K562 (cell line): ENCODE data around the gene OSCP1. TPM values are rescaled to one million over a fixed set of nuclear protein-coding genes. Genes with fewer than 3 reads are reported as not detected.
A peak's percentile ranks its signal among the peaks of the same experiment; 100 is the strongest.

Experiments
- ARID1B ChIP-seq: fragments of 450-650 bp; IDR thresholded peaks from 2 replicates; pipeline ENCODE4 v1.6.1; 2016; ENCODE audit warnings: antibody characterized with exemption, mild to moderate bottlenecking, inconsistent platforms
- ATF1 ChIP-seq, 2 experiments: fragments of 450-650 bp in 1 of 2; IDR thresholded peaks; 2 replicates each; pipeline ENCODE4 v1.6.1; 2016; ENCODE audit warnings: missing compliant biosample characterization in 1 of 2, missing genetic modification characterization in 1 of 2
- CCAR2 ChIP-seq: fragments of 200-400 bp; formaldehyde crosslinking; IDR thresholded peaks from 2 replicates; pipeline ENCODE4 v1.6.1; 2017; ENCODE audit warnings: mild to moderate bottlenecking, low read depth, low read length
- CREM ChIP-seq: IDR thresholded peaks from 2 replicates; pipeline ENCODE4 v1.6.1; 2014; ENCODE audit warnings: antibody characterized with exemption, low read depth
- DPF2 ChIP-seq: fragments of 450-650 bp; IDR thresholded peaks from 2 replicates; pipeline ENCODE4 v1.6.1; 2016
- HMG20B ChIP-seq: fragments of 250-450 bp; sonication (Bioruptor Pico); IDR thresholded peaks from 2 replicates; pipeline ENCODE4 v1.5.0; 2021; ENCODE audit warnings: mild to moderate bottlenecking
- KAT8 ChIP-seq: fragments of 450-650 bp; IDR thresholded peaks from 2 replicates; pipeline ENCODE4 v1.6.1; 2016; ENCODE audit warnings: low read depth, mild to moderate bottlenecking
- MAZ ChIP-seq, 2 experiments: fragments of 450-650 bp in 1 of 2; sonication (generic) in 1 of 2; formaldehyde crosslinking; IDR thresholded peaks in 1 of 2; conservative IDR thresholded peaks in 1 of 2; 2 replicates each; pipeline versions ENCODE4 v1.4.0 to v1.5.0; 2020; ENCODE audit warnings: mild to moderate bottlenecking in 1 of 2, missing genetic modification reagents in 1 of 2
- PCBP2 ChIP-seq: fragments of 200-400 bp; formaldehyde crosslinking; IDR thresholded peaks from 2 replicates; pipeline ENCODE4 v1.6.1; 2018; ENCODE audit warnings: low read length, low read depth, mild to moderate bottlenecking, moderate library complexity; ENCODE audit not compliant: poor library complexity, severe bottlenecking
- PTBP1 ChIP-seq: fragments of 200-400 bp; formaldehyde crosslinking; IDR thresholded peaks from 2 replicates; pipeline ENCODE4 v1.6.1; 2017; ENCODE audit warnings: low read depth, low read length
- PTTG1 ChIP-seq: fragments of 450-650 bp; IDR thresholded peaks from 2 replicates; pipeline ENCODE4 v1.6.1; 2016; ENCODE audit warnings: low read depth, mild to moderate bottlenecking, missing genetic modification characterization, missing compliant biosample characterization
- SMAD1 ChIP-seq: fragments of 150-350 bp; IDR thresholded peaks from 2 replicates; pipeline ENCODE4 v1.6.1; 2014; ENCODE audit warnings: low read length, low read depth; ENCODE audit not compliant: partially characterized antibody
- SMARCE1 ChIP-seq: fragments of 450-650 bp; IDR thresholded peaks from 2 replicates; pipeline ENCODE4 v1.7.1; 2016; ENCODE audit warnings: mild to moderate bottlenecking
- TBL1XR1 ChIP-seq, 2 experiments: IDR thresholded peaks; 2 replicates each; pipeline ENCODE4 v1.6.1; 2012; ENCODE audit warnings: improper control_type of control experiment in 2 of 2, low read length in 2 of 2, mild to moderate bottlenecking in 1 of 2
- TBP ChIP-seq: optimal IDR thresholded peaks from 2 replicates; pipeline ENCODE3; 2011; ENCODE audit warnings: low read depth, low read length, improper control_type of control experiment
- TCF3 ChIP-seq: sonication (generic); formaldehyde crosslinking; IDR thresholded peaks from 2 replicates; pipeline ENCODE4 v1.4.0; 2020; ENCODE audit warnings: mild to moderate bottlenecking, missing genetic modification reagents
- ZEB2 ChIP-seq: fragments of 450-650 bp; IDR thresholded peaks from 2 replicates; pipeline ENCODE4 v1.6.1; 2016
- polyA plus RNA-seq, 8 experiments: library from polyadenylated mRNA; depleted of rRNA in 4 of 8; stranded (reverse) in 5 of 8; unstranded in 3 of 8; fragments of >200 nt; fragmentation: Nextera tagmentation in 2 of 8; fragmentation: Illumina TruSeq in 1 of 8; extraction: Ambion mirVana in 2 of 8; extraction: Trizol in 1 of 8; gene quantifications; 2 replicates each; pipeline versions ENCODE4 v1.2.1 to v1.2.3, GENCODE V29; 2011 to 2014; ENCODE audit warnings: inconsistent platforms in 1 of 8, missing spikeins in 1 of 8
- total RNA-seq, 7 experiments: library from RNA; depleted of rRNA in 6 of 7; stranded (reverse); fragments of >200 nt in 6 of 7; fragmentation: Illumina TruSeq in 2 of 7; extraction: Trizol in 2 of 7; gene quantifications; 2 replicates each; pipeline versions ENCODE4 v1.2.1 to v1.2.3, GENCODE V29; 2011 to 2021; ENCODE audit warnings: low replicate concordance in 1 of 7
- TF ChIP-seq, protein P1 (sequence below), 2 experiments: fragments of 450-650 bp; IDR thresholded peaks; 2 replicates each; pipeline ENCODE4 v1.6.1; 2016
- TF ChIP-seq, protein P2 (sequence below): fragments of 450-650 bp; conservative IDR thresholded peaks from 2 replicates; pipeline ENCODE4 v1.6.1; 2016; ENCODE audit warnings: missing genetic modification characterization, low read depth, mild to moderate bottlenecking, control low read depth, missing compliant biosample characterization
- TF ChIP-seq, protein P3 (sequence below): fragments of 450-650 bp; IDR thresholded peaks from 2 replicates; pipeline ENCODE4 v1.6.1; 2017; ENCODE audit warnings: antibody characterized with exemption, mild to moderate bottlenecking

The OSCP1 gene
- total and polyA plus RNA-seq, 9 of the 15 experiments (the other 6 are each of a cell fraction or from before 2014, with no cell fraction given), result 0.15 to 0.40 (median 0.33) TPM; not detected in 5

DNA sequence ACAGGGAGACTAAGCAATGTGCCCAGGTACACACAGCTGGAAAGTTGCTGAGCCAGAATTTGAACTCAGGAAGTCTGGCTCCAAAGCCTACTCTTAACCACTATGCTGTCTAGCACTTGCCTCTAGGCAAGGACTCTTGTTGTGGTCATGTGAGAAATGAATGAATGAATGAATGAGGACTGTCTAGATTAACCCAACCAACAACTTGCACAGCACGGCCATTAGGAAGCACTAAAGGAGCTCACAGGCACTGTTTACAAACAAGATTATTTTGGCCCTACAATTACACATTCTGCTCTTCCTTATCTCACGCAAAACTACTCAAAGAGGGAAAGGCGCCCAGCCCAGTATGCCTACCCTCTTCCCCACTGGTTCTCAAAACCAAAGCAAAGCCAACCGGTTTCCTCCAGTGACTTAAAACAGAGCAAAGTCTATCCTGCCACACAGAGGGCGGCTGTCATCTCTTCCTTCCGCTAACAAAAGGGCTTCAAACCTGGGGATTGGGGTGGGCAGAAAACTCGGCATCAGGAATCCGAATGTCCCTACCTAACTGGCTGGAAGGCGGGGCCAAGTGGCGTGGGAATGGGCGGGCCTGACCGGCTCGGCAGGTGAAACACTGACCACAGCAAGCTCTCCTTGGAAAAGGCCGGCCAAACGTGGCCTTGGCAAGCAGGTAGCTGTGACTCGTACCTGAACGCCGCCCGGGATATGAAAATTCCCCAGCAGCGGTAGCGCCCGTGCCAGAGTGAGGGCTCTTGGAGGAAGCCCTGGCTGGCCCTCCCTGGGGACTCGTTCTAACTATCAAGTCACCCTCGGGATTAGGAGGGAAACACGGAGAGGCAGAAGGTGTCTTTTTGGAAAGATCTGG lies 65.5 kb downstream of the OSCP1 start (continued):
- peak; percentile 35; the same call in 1 of the 2 replicates for TF ChIP-seq CREM
- TF ChIP-seq, protein P1, sequence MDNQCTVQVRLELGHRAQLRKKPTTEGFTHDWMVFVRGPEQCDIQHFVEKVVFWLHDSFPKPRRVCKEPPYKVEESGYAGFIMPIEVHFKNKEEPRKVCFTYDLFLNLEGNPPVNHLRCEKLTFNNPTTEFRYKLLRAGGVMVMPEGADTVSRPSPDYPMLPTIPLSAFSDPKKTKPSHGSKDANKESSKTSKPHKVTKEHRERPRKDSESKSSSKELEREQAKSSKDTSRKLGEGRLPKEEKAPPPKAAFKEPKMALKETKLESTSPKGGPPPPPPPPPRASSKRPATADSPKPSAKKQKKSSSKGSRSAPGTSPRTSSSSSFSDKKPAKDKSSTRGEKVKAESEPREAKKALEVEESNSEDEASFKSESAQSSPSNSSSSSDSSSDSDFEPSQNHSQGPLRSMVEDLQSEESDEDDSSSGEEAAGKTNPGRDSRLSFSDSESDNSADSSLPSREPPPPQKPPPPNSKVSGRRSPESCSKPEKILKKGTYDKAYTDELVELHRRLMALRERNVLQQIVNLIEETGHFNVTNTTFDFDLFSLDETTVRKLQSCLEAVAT (IDR thresholded peaks at IDR 0.05), result peak; percentile 16 to 75; a peak in 1 of 4 replicates
- TF ChIP-seq PTBP1, result no peak
- no peak for TF ChIP-seq ARID1B
- TF ChIP-seq TCF3, result 0 out of 2 replicates have a peak, but pooled peaks have one; percentile 5
- no peak for TF ChIP-seq SMARCE1
- TF ChIP-seq, protein P2, sequence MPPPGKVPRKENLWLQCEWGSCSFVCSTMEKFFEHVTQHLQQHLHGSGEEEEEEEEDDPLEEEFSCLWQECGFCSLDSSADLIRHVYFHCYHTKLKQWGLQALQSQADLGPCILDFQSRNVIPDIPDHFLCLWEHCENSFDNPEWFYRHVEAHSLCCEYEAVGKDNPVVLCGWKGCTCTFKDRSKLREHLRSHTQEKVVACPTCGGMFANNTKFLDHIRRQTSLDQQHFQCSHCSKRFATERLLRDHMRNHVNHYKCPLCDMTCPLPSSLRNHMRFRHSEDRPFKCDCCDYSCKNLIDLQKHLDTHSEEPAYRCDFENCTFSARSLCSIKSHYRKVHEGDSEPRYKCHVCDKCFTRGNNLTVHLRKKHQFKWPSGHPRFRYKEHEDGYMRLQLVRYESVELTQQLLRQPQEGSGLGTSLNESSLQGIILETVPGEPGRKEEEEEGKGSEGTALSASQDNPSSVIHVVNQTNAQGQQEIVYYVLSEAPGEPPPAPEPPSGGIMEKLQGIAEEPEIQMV (tag), result no peak
- TF ChIP-seq MAZ (CRISPR knock-in tag; conservative IDR thresholded peaks at IDR 0.05 in 1 of 2, IDR thresholded peaks at IDR 0.05 in 1 of 2), result peak in 1 of 2 experiments; percentile 10; a peak in 1 of 4 replicates
- 0 out of 4 replicates have a peak, but pooled peaks of 1 of the 2 experiments have one; percentile 11 for TF ChIP-seq TBL1XR1 (IDR thresholded peaks at IDR 0.05; ENCODE audit: low read length in 2 of 2)
- no peak for TF ChIP-seq HMG20B (CRISPR knock-in tag)
- TF ChIP-seq PCBP2, result no peak
- TF ChIP-seq ATF1 (CRISPR knock-in tag; IDR thresholded peaks at IDR 0.05), result no peak
- TF ChIP-seq ATF1 (tag; IDR thresholded peaks at IDR 0.05), result no peak
- no peak for TF ChIP-seq KAT8
- peak; percentile 98 for TF ChIP-seq TBP
- no peak for TF ChIP-seq PTTG1 (tag)
- no peak; the same call in 1 of the 2 replicates for TF ChIP-seq ZEB2
- TF ChIP-seq, protein P3, sequence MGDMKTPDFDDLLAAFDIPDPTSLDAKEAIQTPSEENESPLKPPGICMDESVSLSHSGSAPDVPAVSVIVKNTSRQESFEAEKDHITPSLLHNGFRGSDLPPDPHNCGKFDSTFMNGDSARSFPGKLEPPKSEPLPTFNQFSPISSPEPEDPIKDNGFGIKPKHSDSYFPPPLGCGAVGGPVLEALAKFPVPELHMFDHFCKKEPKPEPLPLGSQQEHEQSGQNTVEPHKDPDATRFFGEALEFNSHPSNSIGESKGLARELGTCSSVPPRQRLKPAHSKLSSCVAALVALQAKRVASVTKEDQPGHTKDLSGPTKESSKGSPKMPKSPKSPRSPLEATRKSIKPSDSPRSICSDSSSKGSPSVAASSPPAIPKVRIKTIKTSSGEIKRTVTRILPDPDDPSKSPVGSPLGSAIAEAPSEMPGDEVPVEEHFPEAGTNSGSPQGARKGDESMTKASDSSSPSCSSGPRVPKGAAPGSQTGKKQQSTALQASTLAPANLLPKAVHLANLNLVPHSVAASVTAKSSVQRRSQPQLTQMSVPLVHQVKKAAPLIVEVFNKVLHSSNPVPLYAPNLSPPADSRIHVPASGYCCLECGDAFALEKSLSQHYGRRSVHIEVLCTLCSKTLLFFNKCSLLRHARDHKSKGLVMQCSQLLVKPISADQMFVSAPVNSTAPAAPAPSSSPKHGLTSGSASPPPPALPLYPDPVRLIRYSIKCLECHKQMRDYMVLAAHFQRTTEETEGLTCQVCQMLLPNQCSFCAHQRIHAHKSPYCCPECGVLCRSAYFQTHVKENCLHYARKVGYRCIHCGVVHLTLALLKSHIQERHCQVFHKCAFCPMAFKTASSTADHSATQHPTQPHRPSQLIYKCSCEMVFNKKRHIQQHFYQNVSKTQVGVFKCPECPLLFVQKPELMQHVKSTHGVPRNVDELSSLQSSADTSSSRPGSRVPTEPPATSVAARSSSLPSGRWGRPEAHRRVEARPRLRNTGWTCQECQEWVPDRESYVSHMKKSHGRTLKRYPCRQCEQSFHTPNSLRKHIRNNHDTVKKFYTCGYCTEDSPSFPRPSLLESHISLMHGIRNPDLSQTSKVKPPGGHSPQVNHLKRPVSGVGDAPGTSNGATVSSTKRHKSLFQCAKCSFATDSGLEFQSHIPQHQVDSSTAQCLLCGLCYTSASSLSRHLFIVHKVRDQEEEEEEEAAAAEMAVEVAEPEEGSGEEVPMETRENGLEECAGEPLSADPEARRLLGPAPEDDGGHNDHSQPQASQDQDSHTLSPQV, result 0 out of 2 replicates have a peak, but pooled peaks have one; percentile 50
- TF ChIP-seq SMAD1, result peak; percentile 19
- no peak for TF ChIP-seq CCAR2
- peak; percentile 51; the same call in 1 of the 2 replicates for TF ChIP-seq DPF2
